Activated T-helper 1 cell treated with anti-CD3 and anti-CD28 coated beads, Interleukin-12 subunit alpha, Interleukin-12 subunit beta, Interleukin-2, Interleukin-4 antibody, amounts not matched to agents 30 ng/mL and 10 ng/mL and 1 ng/mL, durations not matched to agents 14 hours and 24 hours and 36 hours (primary cell): ENCODE results near the gene CBFA2T2. TPM values are rescaled to one million over a fixed set of nuclear protein-coding genes. Genes with fewer than 3 reads are reported as not detected.
"Not testable (repeated sequence)": the region's sequence is repeated elsewhere in the genome, so short reads cannot be mapped to it uniquely, and the experiment has no call there.

Experiments used
- DNase-seq: peaks from one replicate; pipeline ENCODE4 v3.0.0; 2021; ENCODE audit warnings: low spot score
- H3K27ac Mint-ChIP-seq: one replicate; pipeline ENCODE4 v1.8.0; 2021; ENCODE audit warnings: mild to moderate bottlenecking, mixed read lengths
- H3K27me3 Mint-ChIP-seq: one replicate; pipeline ENCODE4 v1.8.0; 2022; ENCODE audit warnings: mild to moderate bottlenecking, moderate library complexity, mixed read lengths; ENCODE audit not compliant: insufficient read depth
- H3K36me3 Mint-ChIP-seq: one replicate; pipeline ENCODE4 v1.8.0; 2021; ENCODE audit warnings: low read depth, mixed read lengths
- H3K4me1 Mint-ChIP-seq: one replicate; pipeline ENCODE4 v1.8.0; 2021; ENCODE audit warnings: low read depth, mixed read lengths
- H3K4me3 Mint-ChIP-seq: one replicate; pipeline ENCODE4 v1.8.0; 2021; ENCODE audit warnings: mild to moderate bottlenecking, moderate library complexity, mixed read lengths
- H3K9me3 Mint-ChIP-seq: one replicate; pipeline ENCODE4 v1.8.0; 2021; ENCODE audit warnings: mixed read lengths
- intact Hi-C: fragments of 100-400 bp; cut with micrococcal nuclease; formaldehyde crosslinking; loops from one replicate; pipeline ENCODE4 v1.15.1; 2024
- total RNA-seq: library from RNA; stranded (reverse); gene quantifications from 2 replicates; pipeline ENCODE4 v1.2.3, GENCODE V29; 2022

The CBFA2T2 gene
- total RNA-seq, 1 donor from 2014 or later: 12.0 TPM

DNA sequence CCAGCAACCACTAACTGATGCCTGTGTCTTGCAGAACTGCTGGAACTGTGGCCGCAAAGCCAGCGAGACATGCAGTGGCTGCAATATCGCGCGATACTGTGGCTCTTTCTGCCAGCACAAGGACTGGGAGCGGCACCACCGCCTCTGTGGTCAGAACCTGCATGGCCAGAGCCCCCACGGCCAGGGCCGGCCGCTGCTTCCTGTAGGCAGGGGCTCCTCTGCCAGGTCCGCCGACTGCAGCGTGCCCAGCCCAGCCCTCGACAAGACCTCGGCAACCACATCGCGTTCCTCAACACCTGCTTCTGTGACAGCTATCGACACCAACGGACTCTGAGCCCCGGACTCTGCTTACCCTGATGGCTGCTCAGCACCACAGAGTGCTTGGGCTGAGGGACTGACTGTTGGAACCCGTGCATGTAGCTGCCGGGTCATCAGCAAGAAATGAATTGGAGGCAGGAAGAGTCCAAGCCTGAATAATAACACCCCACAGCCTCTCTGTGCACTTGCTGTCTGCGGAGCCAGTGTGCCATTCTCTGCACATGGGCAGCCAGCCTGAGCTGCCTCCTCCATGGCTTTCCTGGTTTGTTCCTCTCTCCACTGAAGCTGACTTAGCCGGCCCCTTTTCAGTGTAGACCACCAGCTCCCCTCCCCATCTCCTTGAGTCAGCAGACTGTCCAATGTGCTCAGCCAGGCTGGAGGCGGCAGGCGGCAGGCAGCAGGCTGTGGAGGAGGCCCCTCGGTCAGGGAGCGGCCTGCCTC lies 154.6 kb downstream of the CBFA2T2 start:
- DNase-seq: no peak
- Mint-ChIP-seq H3K36me3 (peaks cover 16% of the 10 kb centered on the region), H3K9me3 (no peaks in the 10 kb centered on the region), H3K4me3 (no peak overlapping the region), H3K4me1 (peaks cover 10% of the 10 kb centered on the region), H3K27me3 (no peaks in the 10 kb centered on the region), H3K27ac (no peak overlapping the region)
- intact Hi-C loops: no loop called here

- H3K27ac Mint-ChIP-seq: no peak overlapping the region
- H3K27me3 Mint-ChIP-seq: no peaks in the 10 kb centered on the region
- H3K4me3 Mint-ChIP-seq: no peak overlapping the region
- peaks cover 13% of the 10 kb centered on the region for H3K36me3 Mint-ChIP-seq
- H3K4me1 Mint-ChIP-seq: peaks cover 13% of the 10 kb centered on the region
- H3K9me3 Mint-ChIP-seq: no peaks in the 10 kb centered on the region
- no peak for DNase-seq
- intact Hi-C loops: no loop called here
Observed at GRCh38 chr20:33645072-33645358, 155.1 kb downstream of the CBFA2T2 start.

DNA sequence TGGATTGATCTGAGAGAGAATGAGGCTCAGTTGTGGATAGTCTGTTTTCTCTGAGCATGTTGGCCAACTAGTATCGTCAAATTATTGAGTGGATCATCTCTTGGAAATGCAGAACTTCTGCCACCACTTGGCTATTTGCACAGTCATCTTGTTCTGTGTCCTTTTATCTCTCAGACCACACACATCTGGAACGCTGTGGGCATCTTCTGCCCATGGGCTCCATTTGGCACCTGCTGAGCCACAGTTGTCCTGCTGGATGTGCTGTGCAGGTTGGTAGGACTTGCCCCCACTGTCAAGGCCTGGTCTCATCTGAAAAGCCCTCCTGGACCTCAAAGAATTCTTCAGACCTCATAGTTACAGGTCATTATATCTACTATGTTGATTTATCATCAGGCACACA lies 155.5 kb downstream of the CBFA2T2 start:
- peaks cover 13% of the 10 kb centered on the region for H3K36me3 Mint-ChIP-seq
- no peak overlapping the region for H3K27ac Mint-ChIP-seq
- DNase-seq: no peak
- intact Hi-C loops: no loop called here
- H3K4me1 Mint-ChIP-seq: peaks cover 13% of the 10 kb centered on the region
- H3K27me3 Mint-ChIP-seq: no peaks in the 10 kb centered on the region
- no peak overlapping the region for H3K4me3 Mint-ChIP-seq
- H3K9me3 Mint-ChIP-seq: no peaks in the 10 kb centered on the region

DNA sequence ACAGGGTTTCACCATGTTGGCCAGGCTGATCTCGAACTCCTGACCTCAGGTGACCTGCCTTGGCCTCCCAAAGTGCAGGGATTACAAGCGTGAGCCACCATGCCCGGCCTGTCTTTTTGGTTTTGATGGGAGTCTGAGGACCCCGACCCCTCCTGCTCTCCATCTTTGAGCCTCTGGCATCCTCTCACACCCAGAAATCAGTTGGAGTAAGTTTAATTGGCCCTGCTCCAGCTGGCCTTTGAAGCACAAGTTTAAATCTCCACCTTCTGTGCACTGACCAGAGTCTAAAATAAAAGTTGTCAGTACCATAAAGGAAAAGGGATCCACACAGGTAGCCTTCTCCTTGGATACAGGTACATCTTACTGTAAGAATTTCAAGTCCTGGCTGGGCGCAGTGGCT lies 156.3 kb downstream of the CBFA2T2 start:
- Mint-ChIP-seq H3K9me3 (no peaks in the 10 kb centered on the region), H3K4me1 (peaks cover 13% of the 10 kb centered on the region), H3K4me3 (no peak overlapping the region), H3K27ac (no peak overlapping the region), H3K27me3 (no peaks in the 10 kb centered on the region), H3K36me3 (peaks cover 8% of the 10 kb centered on the region)
- no peak for DNase-seq
- intact Hi-C loops: no loop called here

- H3K36me3 Mint-ChIP-seq, H3K4me3 Mint-ChIP-seq, H3K27me3 Mint-ChIP-seq, H3K27ac Mint-ChIP-seq, DNase-seq, H3K9me3 Mint-ChIP-seq, intact Hi-C loops: not testable (repeated sequence)
- H3K4me1 Mint-ChIP-seq: peaks cover 22% of the 10 kb centered on the region
Observed at GRCh38 chr20:33646959-33647602, 157.2 kb downstream of the CBFA2T2 start.

DNA sequence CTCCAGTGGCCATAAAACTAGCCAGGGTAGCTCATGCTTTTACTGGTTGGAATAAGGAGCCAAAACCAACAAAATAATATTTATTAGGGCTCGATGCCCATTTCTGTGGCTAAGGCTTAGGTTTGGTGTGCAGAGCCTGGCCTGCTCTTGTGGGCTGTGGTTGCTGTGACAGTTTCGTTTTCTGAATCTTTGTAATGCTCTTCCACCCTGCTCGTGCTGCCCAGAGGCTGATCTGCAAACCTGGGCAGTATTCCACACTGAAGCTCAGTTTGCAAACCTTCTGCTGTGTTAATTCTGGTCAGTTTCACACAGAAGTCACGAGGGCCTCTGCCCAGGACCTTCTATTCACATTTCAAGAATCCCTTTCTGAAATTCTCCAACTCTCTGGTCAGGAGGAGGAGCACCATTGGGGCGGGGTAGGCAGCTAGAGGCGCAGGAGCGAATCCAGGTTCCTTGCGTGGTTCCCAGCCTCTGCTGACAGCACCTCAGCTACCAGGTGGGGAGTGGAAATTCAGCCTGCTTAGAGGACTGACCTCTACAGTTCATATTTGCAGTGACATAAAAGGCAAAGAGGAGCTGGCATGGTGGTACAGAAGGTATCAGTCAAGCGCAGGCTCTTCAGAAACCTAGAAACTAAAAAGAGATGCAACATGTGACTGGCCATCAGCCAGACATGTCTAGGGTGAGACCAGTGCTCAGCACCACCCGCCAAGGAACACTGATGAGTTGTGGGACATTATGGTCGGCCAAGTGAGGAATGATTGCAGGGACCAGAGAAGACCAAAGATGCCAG lies 157.9 kb downstream of the CBFA2T2 start:
- Mint-ChIP-seq H3K9me3 (no peaks in the 10 kb centered on the region), H3K36me3 (peaks cover 6% of the 10 kb centered on the region), H3K4me1 (peaks cover 22% of the 10 kb centered on the region), H3K27me3 (no peaks in the 10 kb centered on the region), H3K27ac (no peak overlapping the region), H3K4me3 (no peak overlapping the region)
- intact Hi-C loops: no loop called here
- DNase-seq: no peak

- no peak for DNase-seq
- H3K4me1 Mint-ChIP-seq: peaks cover 22% of the 10 kb centered on the region
- H3K4me3 Mint-ChIP-seq: no peak overlapping the region
- H3K36me3 Mint-ChIP-seq: peaks cover 6% of the 10 kb centered on the region
- no peaks in the 10 kb centered on the region for H3K27me3 Mint-ChIP-seq
- H3K9me3 Mint-ChIP-seq: no peaks in the 10 kb centered on the region
- intact Hi-C loops: no loop called here
- H3K27ac Mint-ChIP-seq: no peak overlapping the region
Observed at GRCh38 chr20:33648396-33649004, 158.6 kb downstream of the CBFA2T2 start.

DNA sequence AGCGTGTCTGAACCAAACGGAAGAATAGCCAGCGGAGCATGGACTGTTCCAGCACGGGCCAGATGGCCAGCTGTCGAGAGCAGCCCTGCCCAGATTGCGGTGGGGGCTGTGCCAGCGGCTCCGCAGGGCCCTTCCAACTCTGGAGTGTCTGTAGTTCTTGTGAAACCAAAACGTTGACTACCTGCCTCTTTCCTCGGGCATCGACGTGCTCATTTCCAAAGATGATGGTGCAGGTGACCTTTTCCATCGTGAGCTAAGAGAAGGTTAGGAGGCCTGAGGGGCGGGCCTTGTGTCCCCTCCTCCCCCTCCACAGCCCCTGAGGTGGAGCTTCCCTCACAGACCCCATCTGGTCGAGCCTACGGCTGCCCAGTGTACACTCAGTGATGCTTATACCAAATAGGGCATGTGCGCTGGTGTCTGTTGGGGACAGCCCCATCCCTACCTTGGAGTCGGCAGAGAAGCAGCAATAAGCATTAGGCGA lies 159.3 kb downstream of the CBFA2T2 start:
- Mint-ChIP-seq H3K36me3 (peaks cover 6% of the 10 kb centered on the region), H3K4me3 (no peak overlapping the region), H3K27me3 (no peaks in the 10 kb centered on the region), H3K27ac (no peak overlapping the region), H3K4me1 (peaks cover 22% of the 10 kb centered on the region), H3K9me3 (no peaks in the 10 kb centered on the region)
- intact Hi-C loops: no loop called here
- DNase-seq: no peak

- intact Hi-C loops: no loop called here
- Mint-ChIP-seq H3K4me3 (no peak overlapping the region), H3K36me3 (peaks cover 4% of the 10 kb centered on the region), H3K4me1 (peaks cover 22% of the 10 kb centered on the region), H3K27ac (no peak overlapping the region), H3K27me3 (no peaks in the 10 kb centered on the region), H3K9me3 (no peaks in the 10 kb centered on the region)
- DNase-seq: no peak
Observed at GRCh38 chr20:33650111-33650752, 160.3 kb downstream of the CBFA2T2 start.

- peaks cover 22% of the 10 kb centered on the region for H3K4me1 Mint-ChIP-seq
- H3K4me3 Mint-ChIP-seq: no peak overlapping the region
- no peaks in the 10 kb centered on the region for H3K36me3 Mint-ChIP-seq
- no peaks in the 10 kb centered on the region for H3K27me3 Mint-ChIP-seq
- intact Hi-C loops: no loop called here
- H3K9me3 Mint-ChIP-seq: no peaks in the 10 kb centered on the region
- DNase-seq: no peak
- H3K27ac Mint-ChIP-seq: no peak overlapping the region
Observed at GRCh38 chr20:33650753-33651561, 161.1 kb downstream of the CBFA2T2 start.

- H3K4me3 Mint-ChIP-seq: no peak overlapping the region
- H3K27ac Mint-ChIP-seq: no peak overlapping the region
Observed at GRCh38 chr20:33651562-33652048, 161.7 kb downstream of the CBFA2T2 start.

More at GRCh38 chr20:33651562-33652048, 161.7 kb downstream of the CBFA2T2 start:
- DNase-seq: no peak
- no peaks in the 10 kb centered on the region for H3K27me3 Mint-ChIP-seq
- H3K36me3 Mint-ChIP-seq: no peaks in the 10 kb centered on the region
- intact Hi-C loops: loop anchor here (1.0 kb wide), 1 partner anchor 12 kb away; no protein-coding TSS in a partner anchor
- no peaks in the 10 kb centered on the region for H3K9me3 Mint-ChIP-seq
- peaks cover 22% of the 10 kb centered on the region for H3K4me1 Mint-ChIP-seq
